GM18499 (cell line): ENCODE data around the gene CFD.

Experiments
- ATAC-seq: cut with Tn5 transposase; IDR thresholded peaks from one replicate; pipeline ENCODE4 v1.9.1; 2021; ENCODE audit warnings: moderate number of reproducible peaks; ENCODE audit not compliant: insufficient read depth, unreplicated experiment

CFD gene

GRCh38 chr19:901216-902092, 42.0 kb downstream of the CFD start:
- ATAC-seq = no peak

- ATAC-seq = no peak
These were observed 42.6 kb downstream of the CFD start for GRCh38 chr19:902093-902370.

GRCh38 chr19:902446-903226, 43.2 kb downstream of the CFD start:
- no peak for ATAC-seq

- no peak for ATAC-seq
These were observed 43.9 kb downstream of the CFD start for GRCh38 chr19:903266-903797.

GRCh38 chr19:904545-904944, 45.1 kb downstream of the CFD start:
- ATAC-seq = no peak

- ATAC-seq = no peak
These were observed 47.0 kb downstream of the CFD start for GRCh38 chr19:906480-906879.

- ATAC-seq = no peak
These were observed 47.9 kb downstream of the CFD start for GRCh38 chr19:907183-907853.

- ATAC-seq = no peak
These were observed 52.0 kb downstream of the CFD start for GRCh38 chr19:911197-912033.

- ATAC-seq = no peak
These were observed 53.0 kb downstream of the CFD start for GRCh38 chr19:912181-913079.
